ENCODE measurements around the gene FMNL3.

GRCh38 chr12:49635036-49635435, 72.2 kb downstream of the FMNL3 start:
- TF ChIP-seq TAF1 (IDR thresholded peaks at IDR 0.05; ENCODE audit: low read depth) (no peak), RAD21 (conservative IDR thresholded peaks at IDR 0.05) (no peak), CTCF (IDR thresholded peaks at IDR 0.05; ENCODE audit: poor library complexity, severe bottlenecking) (no peak), EZH2 (IDR thresholded peaks at IDR 0.05; ENCODE audit: borderline replicate concordance, insufficient read depth, low read length, poor library complexity, severe bottlenecking) (no peak), SMC3 (conservative IDR thresholded peaks at IDR 0.05; ENCODE audit: poor library complexity) (no peak), POLR2AphosphoS5 (IDR thresholded peaks at IDR 0.05) (no peak), MXI1 (conservative IDR thresholded peaks at IDR 0.05; ENCODE audit: poor library complexity, severe bottlenecking) (no peak), EP300 (conservative IDR thresholded peaks at IDR 0.05; ENCODE audit: poor library complexity, severe bottlenecking) (no peak), REST (IDR thresholded peaks at IDR 0.05; ENCODE audit: borderline replicate concordance) (no peak)
